ENCODE results near the gene ARHGEF38.

The ARHGEF38 gene

DNA sequence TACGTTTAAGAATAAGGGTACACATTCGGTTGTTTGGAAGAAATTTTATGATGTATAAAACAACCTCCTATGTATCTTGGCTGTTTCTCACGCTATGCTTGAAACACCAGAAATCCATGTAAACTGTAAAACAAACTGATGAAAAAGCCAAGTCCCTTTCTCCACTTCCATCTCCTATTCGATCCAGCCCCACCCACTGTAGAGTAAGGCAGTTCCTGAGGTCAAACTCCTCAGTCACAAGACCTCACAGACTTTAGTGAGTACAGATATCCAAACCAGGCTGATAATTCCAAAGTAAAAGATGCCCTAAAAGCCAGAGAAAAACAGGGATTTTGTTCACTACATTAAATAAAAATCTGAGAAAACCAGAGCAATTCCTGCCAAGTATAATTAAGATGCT is 45.6 kb downstream of the ARHGEF38 start:
- TF ChIP-seq, protein P1, sequence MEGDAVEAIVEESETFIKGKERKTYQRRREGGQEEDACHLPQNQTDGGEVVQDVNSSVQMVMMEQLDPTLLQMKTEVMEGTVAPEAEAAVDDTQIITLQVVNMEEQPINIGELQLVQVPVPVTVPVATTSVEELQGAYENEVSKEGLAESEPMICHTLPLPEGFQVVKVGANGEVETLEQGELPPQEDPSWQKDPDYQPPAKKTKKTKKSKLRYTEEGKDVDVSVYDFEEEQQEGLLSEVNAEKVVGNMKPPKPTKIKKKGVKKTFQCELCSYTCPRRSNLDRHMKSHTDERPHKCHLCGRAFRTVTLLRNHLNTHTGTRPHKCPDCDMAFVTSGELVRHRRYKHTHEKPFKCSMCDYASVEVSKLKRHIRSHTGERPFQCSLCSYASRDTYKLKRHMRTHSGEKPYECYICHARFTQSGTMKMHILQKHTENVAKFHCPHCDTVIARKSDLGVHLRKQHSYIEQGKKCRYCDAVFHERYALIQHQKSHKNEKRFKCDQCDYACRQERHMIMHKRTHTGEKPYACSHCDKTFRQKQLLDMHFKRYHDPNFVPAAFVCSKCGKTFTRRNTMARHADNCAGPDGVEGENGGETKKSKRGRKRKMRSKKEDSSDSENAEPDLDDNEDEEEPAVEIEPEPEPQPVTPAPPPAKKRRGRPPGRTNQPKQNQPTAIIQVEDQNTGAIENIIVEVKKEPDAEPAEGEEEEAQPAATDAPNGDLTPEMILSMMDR (IDR thresholded peaks at IDR 0.05; ENCODE audit: unreplicated experiment in 3 of 3), result no peak
- Mint-ChIP-seq H3K4me3 (no peak overlapping the region), H3K27ac (peak overlapping the region in 1 of 3 experiments; percentile 57), H3K27me3 (ENCODE audit: low read depth) (no peaks in the 10 kb centered on the region), H3K4me1 (peaks cover 4% of the 10 kb centered on the region), H3K9me3 (no peaks in the 10 kb centered on the region), H3K36me3 (ENCODE audit: low read depth) (no peaks in the 10 kb centered on the region)

DNA sequence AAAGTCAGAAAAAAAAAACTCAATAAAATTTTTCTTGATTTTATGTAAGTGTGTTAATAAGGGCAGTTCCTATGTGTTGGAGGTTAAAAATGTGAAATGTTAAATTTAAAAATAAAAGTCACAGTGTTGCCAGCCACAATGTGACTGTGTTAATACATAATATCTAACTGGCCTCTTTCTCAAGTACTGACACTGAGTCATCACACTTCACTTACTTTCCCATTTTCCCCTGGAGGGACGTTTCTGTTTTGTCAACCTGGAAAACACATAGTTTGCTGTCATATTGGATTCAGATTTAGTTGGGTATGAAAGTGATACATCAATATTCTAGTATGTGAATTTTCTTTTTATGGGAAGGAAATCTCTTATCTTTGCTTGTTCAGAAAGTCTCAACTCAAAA is 46.4 kb downstream of the ARHGEF38 start:
- H3K9me3 Mint-ChIP-seq, result no peaks in the 10 kb centered on the region
- H3K36me3 Mint-ChIP-seq (ENCODE audit: low read depth), result no peaks in the 10 kb centered on the region
- TF ChIP-seq, protein P1 (IDR thresholded peaks at IDR 0.05; ENCODE audit: unreplicated experiment in 3 of 3), result no peak
- H3K27ac Mint-ChIP-seq, result peak overlapping the region in 1 of 3 experiments; percentile 46
- peaks cover 4% of the 10 kb centered on the region for H3K4me1 Mint-ChIP-seq
- no peaks in the 10 kb centered on the region for H3K27me3 Mint-ChIP-seq (ENCODE audit: low read depth)
- H3K4me3 Mint-ChIP-seq, result no peak overlapping the region

DNA sequence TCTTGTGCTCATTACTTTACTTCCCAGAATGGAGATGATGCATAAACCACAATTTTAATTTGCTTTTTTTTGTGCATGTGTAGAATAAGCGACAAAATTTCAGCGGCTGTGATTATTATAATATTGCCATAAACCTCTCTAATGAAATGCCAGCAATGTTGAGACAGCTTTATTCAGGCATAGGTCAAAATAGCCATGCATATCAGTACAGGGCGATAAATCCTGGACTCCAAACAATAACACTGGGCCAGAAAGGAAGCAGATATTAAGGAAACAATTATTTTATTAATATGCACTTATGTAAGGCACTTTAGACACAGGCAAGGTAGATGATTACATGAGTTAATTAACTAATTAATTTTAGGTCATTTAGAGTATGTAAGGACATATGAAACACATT is 47.1 kb downstream of the ARHGEF38 start:
- H3K4me1 Mint-ChIP-seq, result peaks cover 4% of the 10 kb centered on the region
- no peak overlapping the region for H3K4me3 Mint-ChIP-seq
- no peaks in the 10 kb centered on the region for H3K9me3 Mint-ChIP-seq
- H3K36me3 Mint-ChIP-seq (ENCODE audit: low read depth), result no peaks in the 10 kb centered on the region
- TF ChIP-seq, protein P1 (IDR thresholded peaks at IDR 0.05; ENCODE audit: unreplicated experiment in 3 of 3), result no peak
- H3K27ac Mint-ChIP-seq, result no peak overlapping the region
- H3K27me3 Mint-ChIP-seq (ENCODE audit: low read depth), result no peaks in the 10 kb centered on the region

DNA sequence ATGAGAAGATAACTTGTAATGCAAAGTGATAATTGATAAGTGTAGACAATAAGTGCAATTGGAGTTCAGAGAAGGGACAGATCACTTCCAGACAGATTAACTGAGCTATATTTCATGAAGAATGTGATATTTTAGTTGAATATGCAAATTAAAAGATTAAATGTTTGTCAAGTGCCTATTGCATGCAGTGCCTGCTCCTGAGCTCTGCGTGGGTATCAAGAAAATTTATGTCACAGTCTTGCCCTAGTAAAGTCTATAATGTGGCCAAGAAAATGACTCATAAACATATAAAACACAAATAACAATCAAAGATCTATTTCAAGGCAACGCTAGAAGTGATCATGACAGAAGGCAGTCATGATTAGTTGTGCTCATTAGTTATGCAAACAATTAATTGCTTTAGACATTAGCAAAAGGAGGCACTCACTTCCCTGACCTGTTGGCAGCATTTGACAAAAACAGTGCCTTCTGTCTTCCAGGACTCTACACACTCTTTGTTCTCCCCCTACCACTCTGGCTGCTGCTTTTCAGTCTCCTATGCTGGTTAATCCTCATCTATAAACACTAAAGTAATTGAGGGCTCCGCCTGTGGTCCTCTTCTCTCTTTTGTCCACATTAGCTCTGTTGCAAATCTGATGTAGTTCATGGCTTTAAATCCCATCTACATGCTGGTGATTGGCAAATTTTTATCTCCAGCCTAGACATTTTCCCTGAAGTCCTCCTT is 47.7 kb downstream of the ARHGEF38 start:
- no peaks in the 10 kb centered on the region for H3K9me3 Mint-ChIP-seq
- no peak overlapping the region for H3K27ac Mint-ChIP-seq
- H3K4me1 Mint-ChIP-seq, result peaks cover 4% of the 10 kb centered on the region
- TF ChIP-seq, protein P1 (IDR thresholded peaks at IDR 0.05; ENCODE audit: unreplicated experiment in 3 of 3), result no peak
- no peaks in the 10 kb centered on the region for H3K27me3 Mint-ChIP-seq (ENCODE audit: low read depth)
- no peaks in the 10 kb centered on the region for H3K36me3 Mint-ChIP-seq (ENCODE audit: low read depth)
- H3K4me3 Mint-ChIP-seq, result no peak overlapping the region

DNA sequence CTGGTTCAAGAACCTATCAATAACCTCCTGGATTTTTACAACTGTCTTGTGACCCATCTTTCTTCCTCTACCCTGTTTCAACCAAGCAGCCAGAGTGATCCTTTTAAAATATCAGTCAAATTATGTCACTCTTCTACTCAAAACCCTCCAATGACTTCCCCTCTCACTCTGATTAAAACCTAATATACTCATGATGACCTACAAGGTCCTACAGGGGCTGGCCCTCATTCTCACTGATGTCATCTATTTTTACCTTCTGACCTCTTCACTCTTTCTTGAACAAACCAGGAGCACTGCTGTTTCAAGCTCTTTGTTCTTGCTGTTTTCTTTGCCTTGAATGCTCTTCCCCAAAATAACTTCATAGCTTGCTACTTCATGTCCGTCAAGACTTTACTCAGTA is 48.5 kb downstream of the ARHGEF38 start:
- Mint-ChIP-seq H3K4me1 (peaks cover 11% of the 10 kb centered on the region), H3K27ac (no peak overlapping the region), H3K27me3 (ENCODE audit: low read depth) (no peaks in the 10 kb centered on the region), H3K36me3 (ENCODE audit: low read depth) (no peaks in the 10 kb centered on the region), H3K9me3 (no peaks in the 10 kb centered on the region), H3K4me3 (no peak overlapping the region)
- TF ChIP-seq, protein P1 (IDR thresholded peaks at IDR 0.05; ENCODE audit: unreplicated experiment in 3 of 3), result no peak

DNA sequence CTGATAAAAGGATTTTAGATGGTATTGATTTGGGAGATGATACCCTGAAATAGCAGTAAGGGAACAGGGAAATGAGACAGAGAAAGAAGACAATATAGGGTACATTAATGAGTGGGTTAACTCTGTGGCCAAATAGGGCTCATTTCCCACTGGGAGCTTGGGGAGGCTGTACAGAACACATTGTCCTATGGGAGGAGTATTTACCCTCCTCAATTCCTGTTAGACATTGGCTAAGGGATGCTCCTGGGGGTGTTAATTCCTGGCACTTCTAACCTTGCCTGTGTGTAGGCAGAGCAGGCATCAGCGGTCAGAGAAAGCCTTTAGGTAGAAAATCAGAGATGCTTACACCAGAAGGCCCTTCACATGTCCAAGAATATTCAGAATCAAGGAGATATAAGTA is 49.0 kb downstream of the ARHGEF38 start:
- H3K4me3 Mint-ChIP-seq, result no peak overlapping the region
- H3K36me3 Mint-ChIP-seq (ENCODE audit: low read depth), result no peaks in the 10 kb centered on the region
- peaks cover 11% of the 10 kb centered on the region for H3K4me1 Mint-ChIP-seq
- H3K9me3 Mint-ChIP-seq, result no peaks in the 10 kb centered on the region
- TF ChIP-seq, protein P1 (IDR thresholded peaks at IDR 0.05; ENCODE audit: unreplicated experiment in 3 of 3), result no peak
- H3K27ac Mint-ChIP-seq, result no peak overlapping the region
- H3K27me3 Mint-ChIP-seq (ENCODE audit: low read depth), result no peaks in the 10 kb centered on the region

All from nephron (organoid).